GM19438 (cell line): ENCODE data around the gene IFRD2.

ENCODE experiments used
- ATAC-seq: cut with Tn5 transposase; IDR thresholded peaks from one replicate; pipeline ENCODE4 v1.9.1; 2021; ENCODE audit warnings: low read depth; ENCODE audit not compliant: unreplicated experiment

Gene IFRD2

GRCh38 chr3:50303013-50303815 is 11.0 kb upstream of the IFRD2 start, which contains the start of gene HYAL1:
HYAL1 (minus strand) TSS chr3:50303574; CDS start chr3:50302956, 618 bp downstream.
- no peak for ATAC-seq

GRCh38 chr3:50302095-50303012 is 10.1 kb upstream of the IFRD2 start:
- no peak for ATAC-seq

GRCh38 chr3:50300681-50301254 is 8.5 kb upstream of the IFRD2 start:
- ATAC-seq, result no peak

GRCh38 chr3:50299929-50300680 is 7.9 kb upstream of the IFRD2 start:
- no peak for ATAC-seq

- ATAC-seq, result no peak
Observed at GRCh38 chr3:50299638-50299928, 7.4 kb upstream of the IFRD2 start.

- ATAC-seq, result peak; percentile 82
Observed at GRCh38 chr3:50298836-50299637, 6.8 kb upstream of the IFRD2 start, which contains the start of the genes HYAL3 and NAA80. HYAL3 (minus strand) TSS chr3:50299405; CDS start chr3:50295602, 3,803 bp downstream. NAA80 (minus strand) TSS chr3:50299405; CDS start chr3:50297463, 1,942 bp downstream.

- ATAC-seq, result no peak
Observed at GRCh38 chr3:50297896-50298725, 5.9 kb upstream of the IFRD2 start.

- no peak for ATAC-seq
Observed at GRCh38 chr3:50297384-50297775, 5.2 kb upstream of the IFRD2 start.

- no peak for ATAC-seq
Observed at GRCh38 chr3:50296721-50297383, 4.6 kb upstream of the IFRD2 start.

GRCh38 chr3:50295553-50296431 is 3.6 kb upstream of the IFRD2 start:
- no peak for ATAC-seq

- no peak for ATAC-seq
Observed at GRCh38 chr3:50294492-50295403, 2.5 kb upstream of the IFRD2 start.

GRCh38 chr3:50294089-50294488 is 1.9 kb upstream of the IFRD2 start:
- no peak for ATAC-seq

GRCh38 chr3:50293079-50293801 is 1.0 kb upstream of the IFRD2 start:
- no peak for ATAC-seq

GRCh38 chr3:50290161-50290641 is 2.0 kb downstream of the IFRD2 start:
- ATAC-seq, result no peak

- no peak for ATAC-seq
Observed at GRCh38 chr3:50289130-50289529, 3.1 kb downstream of the IFRD2 start.
